Liver (tissue), 9 donors: Measurements from ENCODE around the gene UBE2C. TPM values are rescaled to one million over a fixed set of nuclear protein-coding genes. Genes with fewer than 3 reads are reported as not detected.

Experiments
- DNase-seq: peaks from one replicate; pipeline ENCODE4 v3.0.0-alpha.2; 2017; ENCODE audit warnings: low spot score
- H3K27ac ChIP-seq, 2 donors: one replicate each; pipeline ENCODE4 v1.7.0; 2013; ENCODE audit warnings: inconsistent platforms in 2 of 2, low read length in 2 of 2, control low read depth in 1 of 2, low read depth in 1 of 2, mild to moderate bottlenecking in 1 of 2
- H3K27me3 ChIP-seq, 4 donors: one replicate each; pipeline versions ENCODE4 v1.6.1 to v1.7.0; 2013; ENCODE audit warnings: low read length in 3 of 4, inconsistent platforms in 1 of 4, mild to moderate bottlenecking in 1 of 4, moderate library complexity in 1 of 4; ENCODE audit not compliant: control insufficient read depth in 4 of 4, insufficient read depth in 4 of 4
- H3K36me3 ChIP-seq, 4 donors: one replicate each; pipeline versions ENCODE4 v1.6.1 to v1.7.0; 2013; ENCODE audit warnings: low read length in 3 of 4, mild to moderate bottlenecking in 3 of 4, low read depth in 1 of 4, moderate library complexity in 1 of 4; ENCODE audit not compliant: control insufficient read depth in 4 of 4, insufficient read depth in 3 of 4
- H3K4me1 ChIP-seq, 4 donors: one replicate each; pipeline versions ENCODE4 v1.6.1 to v1.7.0; 2013; ENCODE audit warnings: low read length in 3 of 4, mild to moderate bottlenecking in 3 of 4, moderate library complexity in 1 of 4; ENCODE audit not compliant: control insufficient read depth in 4 of 4, insufficient read depth in 4 of 4
- H3K4me3 ChIP-seq, 3 donors: one replicate each; pipeline versions ENCODE4 v1.6.1 to v1.7.0; 2013; ENCODE audit warnings: low read length in 3 of 3, control low read depth in 1 of 3, low read depth in 1 of 3, mild to moderate bottlenecking in 1 of 3
- H3K9ac ChIP-seq, 2 donors: one replicate each; pipeline ENCODE4 v1.7.0; 2013; ENCODE audit warnings: low read length in 2 of 2, mild to moderate bottlenecking in 2 of 2, moderate library complexity in 2 of 2, control low read depth in 1 of 2, low read depth in 1 of 2
- H3K9me3 ChIP-seq, 4 donors: one replicate each; pipeline versions ENCODE4 v1.6.1 to v1.7.0; 2013; ENCODE audit warnings: low read length in 3 of 4; ENCODE audit not compliant: control insufficient read depth in 4 of 4
- ATF3 ChIP-seq: IDR thresholded peaks from 2 replicates; pipeline ENCODE4 v1.6.1; 2016; ENCODE audit warnings: antibody characterized with exemption
- CTCF ChIP-seq: fragments of 150-350 bp; IDR thresholded peaks from 2 replicates; pipeline ENCODE4 v1.5.1; 2017; ENCODE audit warnings: improper control_type of control experiment, low read depth, low read length; ENCODE audit not compliant: missing input control
- EGR1 ChIP-seq, 2 donors: IDR thresholded peaks; 2 replicates each; pipeline ENCODE4 v1.6.1; 2016 to 2018; ENCODE audit warnings: antibody characterized with exemption in 2 of 2, low read depth in 2 of 2
- GABPA ChIP-seq, 2 donors: IDR thresholded peaks in 1 of 2; conservative IDR thresholded peaks in 1 of 2; 2 replicates each; pipeline ENCODE4 v1.6.1; 2016; ENCODE audit warnings: antibody characterized with exemption in 2 of 2, mild to moderate bottlenecking in 1 of 2, moderate library complexity in 1 of 2
- HNF4A ChIP-seq, 2 donors: conservative IDR thresholded peaks; 2 replicates each; pipeline ENCODE4 v1.6.1; 2016; ENCODE audit warnings: antibody characterized with exemption in 2 of 2, mild to moderate bottlenecking in 2 of 2
- HNF4G ChIP-seq: IDR thresholded peaks from 2 replicates; pipeline ENCODE4 v1.6.1; 2016; ENCODE audit warnings: antibody characterized with exemption
- JUND ChIP-seq, 2 donors: IDR thresholded peaks; 2 replicates each; pipeline ENCODE4 v1.6.1; 2016; ENCODE audit warnings: antibody characterized with exemption in 2 of 2
- MAX ChIP-seq: IDR thresholded peaks from 2 replicates; pipeline ENCODE4 v1.6.1; 2016; ENCODE audit warnings: antibody characterized with exemption
- NR2F2 ChIP-seq: IDR thresholded peaks from 2 replicates; pipeline ENCODE4 v1.6.1; 2016; ENCODE audit warnings: antibody characterized with exemption
- RAD21 ChIP-seq, 2 donors: IDR thresholded peaks; 2 replicates each; pipeline ENCODE4 v1.6.1; 2016; ENCODE audit warnings: antibody characterized with exemption in 2 of 2, mild to moderate bottlenecking in 2 of 2
- SP1 ChIP-seq: IDR thresholded peaks from 2 replicates; pipeline ENCODE4 v1.6.1; 2018; ENCODE audit warnings: antibody characterized with exemption, mild to moderate bottlenecking
- TAF1 ChIP-seq: conservative IDR thresholded peaks from 2 replicates; pipeline ENCODE4 v1.6.1; 2016; ENCODE audit warnings: antibody characterized with exemption, mild to moderate bottlenecking
- YY1 ChIP-seq: IDR thresholded peaks from 2 replicates; pipeline ENCODE4 v1.6.1; 2016; ENCODE audit warnings: antibody characterized with exemption, mild to moderate bottlenecking
- WGBS: extraction: QIAGEN DNeasy Blood & Tissue Kit; methylation state at CpG from one replicate; pipeline ENCODE4 v1.1.7; 2013; 5-methylcytosine and 5-hydroxymethylcytosine counted together
- polyA plus RNA-seq, 2 donors: library from polyadenylated mRNA; stranded (reverse) in 1 of 2; unstranded in 1 of 2; fragments of 200-250 nt in 1 of 2; fragments of >200 nt in 1 of 2; fragmentation: Nextera tagmentation in 1 of 2; extraction: Ambion mirVana in 1 of 2; gene quantifications; one replicate each; pipeline versions ENCODE4 v1.2.1 to v1.2.3, GENCODE V29; 2013 to 2015
- total RNA-seq, 2 donors: library from RNA; depleted of rRNA; stranded (reverse); fragments of >200 nt; gene quantifications; one replicate each; pipeline ENCODE4 v1.2.3, GENCODE V29; 2014
- TF ChIP-seq, protein P1 (sequence below): IDR thresholded peaks from 2 replicates; pipeline ENCODE4 v1.6.1; 2016; ENCODE audit warnings: antibody characterized with exemption
- donor health status: healthy.
- donor health status: healthy.
- donor health status: healthy.
- donor health status: healthy.
- donor health status: healthy.

Gene UBE2C
- total and polyA plus RNA-seq, 4 donors: 2.7 to 27.6 (median 8.1) TPM; not detected in 1

DNA sequence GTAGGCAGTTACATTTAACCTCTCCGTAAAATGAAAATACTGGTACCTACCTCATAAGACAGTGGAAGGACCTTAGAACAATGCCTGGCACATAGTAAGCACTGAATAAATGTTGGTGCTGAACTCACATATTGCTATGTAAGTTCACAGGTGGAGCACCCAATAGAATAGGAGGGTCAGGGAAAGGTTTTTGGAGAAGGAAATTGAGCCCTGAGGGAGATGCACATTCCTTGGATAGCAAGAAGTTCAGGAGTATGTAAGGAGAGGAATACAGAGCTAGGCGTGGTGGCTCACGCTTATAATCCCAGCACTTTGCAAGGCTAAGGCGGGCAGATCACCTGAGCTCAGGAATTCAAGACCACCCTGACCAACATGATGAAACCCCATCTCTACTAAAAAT, 7.0 kb downstream of the UBE2C start:
- TF ChIP-seq TAF1: no peak
- no peak for TF ChIP-seq NR2F2
- TF ChIP-seq ATF3: no peak
- no peak for TF ChIP-seq EGR1 (IDR thresholded peaks at IDR 0.05; ENCODE audit: low read depth in 2 of 2)
- TF ChIP-seq RAD21 (IDR thresholded peaks at IDR 0.05): no peak
- no peak for TF ChIP-seq CTCF
- no peak for TF ChIP-seq HNF4G
- no peak for TF ChIP-seq YY1
- TF ChIP-seq, protein P1, sequence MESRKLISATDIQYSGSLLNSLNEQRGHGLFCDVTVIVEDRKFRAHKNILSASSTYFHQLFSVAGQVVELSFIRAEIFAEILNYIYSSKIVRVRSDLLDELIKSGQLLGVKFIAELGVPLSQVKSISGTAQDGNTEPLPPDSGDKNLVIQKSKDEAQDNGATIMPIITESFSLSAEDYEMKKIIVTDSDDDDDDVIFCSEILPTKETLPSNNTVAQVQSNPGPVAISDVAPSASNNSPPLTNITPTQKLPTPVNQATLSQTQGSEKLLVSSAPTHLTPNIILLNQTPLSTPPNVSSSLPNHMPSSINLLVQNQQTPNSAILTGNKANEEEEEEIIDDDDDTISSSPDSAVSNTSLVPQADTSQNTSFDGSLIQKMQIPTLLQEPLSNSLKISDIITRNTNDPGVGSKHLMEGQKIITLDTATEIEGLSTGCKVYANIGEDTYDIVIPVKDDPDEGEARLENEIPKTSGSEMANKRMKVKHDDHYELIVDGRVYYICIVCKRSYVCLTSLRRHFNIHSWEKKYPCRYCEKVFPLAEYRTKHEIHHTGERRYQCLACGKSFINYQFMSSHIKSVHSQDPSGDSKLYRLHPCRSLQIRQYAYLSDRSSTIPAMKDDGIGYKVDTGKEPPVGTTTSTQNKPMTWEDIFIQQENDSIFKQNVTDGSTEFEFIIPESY: no peak
- DNase-seq: no peak
- peaks cover 0 to 8% (median 3%) of the 10 kb centered on the region in 4 donors for H3K27me3 ChIP-seq
- no peaks in the 10 kb centered on the region for H3K36me3 ChIP-seq
- H3K27ac ChIP-seq: no peak overlapping the region
- H3K4me1 ChIP-seq: peaks cover 0 to 7% (median 1%) of the 10 kb centered on the region in 4 donors
- H3K9me3 ChIP-seq: no peaks in the 10 kb centered on the region
- no peak overlapping the region for H3K4me3 ChIP-seq
- H3K9ac ChIP-seq: no peak overlapping the region
- WGBS: 96% methylated on average over 4 of the region's 4 CpGs

- Histone ChIP-seq H3K36me3 (no peaks in the 10 kb centered on the region), H3K4me3 (no peak overlapping the region), H3K9me3 (no peaks in the 10 kb centered on the region), H3K27ac (no peak overlapping the region), H3K9ac (no peak overlapping the region), H3K4me1 (peaks cover 0 to 7% (median 1%) of the 10 kb centered on the region in 4 donors), H3K27me3 (peaks cover 0 to 8% (median 3%) of the 10 kb centered on the region in 4 donors)
- no peak for TF ChIP-seq TAF1
- TF ChIP-seq NR2F2: no peak
- TF ChIP-seq GABPA (IDR thresholded peaks at IDR 0.05 in 1 of 2, conservative IDR thresholded peaks at IDR 0.05 in 1 of 2): no peak
- no peak for TF ChIP-seq SP1
- TF ChIP-seq, protein P1: no peak
- TF ChIP-seq HNF4G: no peak
- no peak for TF ChIP-seq YY1
- TF ChIP-seq ATF3: no peak
- TF ChIP-seq MAX: no peak
- no peak for TF ChIP-seq JUND (IDR thresholded peaks at IDR 0.05)
- TF ChIP-seq HNF4A (conservative IDR thresholded peaks at IDR 0.05): no peak
- TF ChIP-seq EGR1 (IDR thresholded peaks at IDR 0.05; ENCODE audit: low read depth in 2 of 2): no peak
- TF ChIP-seq RAD21 (IDR thresholded peaks at IDR 0.05): no peak
- 67% methylated on average over 2 of the region's 2 CpGs for WGBS
- DNase-seq: no peak
These were observed 9.5 kb downstream of the UBE2C start for GRCh38 chr20:45821947-45822346.
